CD4-positive, alpha-beta T cell treated with Interleukin-1 beta for 1 hour (primary cell): ENCODE measurements around the gene CCL21.
"Not testable (repeated sequence)": the region's sequence is repeated elsewhere in the genome, so short reads cannot be mapped to it uniquely, and the experiment has no call there.

Experiments used
- DNase-seq, 2 donors: peaks; one replicate each; pipeline ENCODE4 v3.0.0-alpha.2; 2020 to 2022

CCL21 gene

GRCh38 chr9:34710023-34710422 lies at the start of gene CCL21:
CCL21 (minus strand) TSS chr9:34710136; CDS start chr9:34710066, 70 bp downstream.
- DNase-seq, result no peak

- DNase-seq, result no peak
These were observed 49.6 kb upstream of the CCL21 start for GRCh38 chr9:34759432-34760134.

- not testable (repeated sequence) for DNase-seq
These were observed 40.4 kb upstream of the CCL21 start for GRCh38 chr9:34750320-34750719.

- DNase-seq, result no peak
These were observed 36.6 kb upstream of the CCL21 start for GRCh38 chr9:34746526-34746925.

- no peak for DNase-seq
These were observed 34.6 kb upstream of the CCL21 start for GRCh38 chr9:34744295-34745221.

GRCh38 chr9:34742710-34743109 lies 32.8 kb upstream of the CCL21 start:
- DNase-seq, result no peak

GRCh38 chr9:34741628-34742027 lies 31.7 kb upstream of the CCL21 start:
- DNase-seq, result no peak

- not testable (repeated sequence) for DNase-seq
These were observed 30.2 kb upstream of the CCL21 start for GRCh38 chr9:34740176-34740575.

- no peak for DNase-seq
These were observed 27.8 kb upstream of the CCL21 start for GRCh38 chr9:34737677-34738260.

GRCh38 chr9:34734720-34735119 lies 24.8 kb upstream of the CCL21 start:
- no peak for DNase-seq

- DNase-seq, result no peak
These were observed 22.9 kb upstream of the CCL21 start for GRCh38 chr9:34732886-34733285.

GRCh38 chr9:34732478-34732877 lies 22.5 kb upstream of the CCL21 start:
- no peak for DNase-seq

- no peak for DNase-seq
These were observed 13.2 kb upstream of the CCL21 start for GRCh38 chr9:34723141-34723540.

- not testable (repeated sequence) for DNase-seq
These were observed 9.8 kb upstream of the CCL21 start for GRCh38 chr9:34719769-34720025.

- DNase-seq, result no peak
These were observed 9.3 kb upstream of the CCL21 start for GRCh38 chr9:34719021-34719768.

- DNase-seq, result no peak
These were observed 8.2 kb upstream of the CCL21 start for GRCh38 chr9:34717996-34718614.

- no peak for DNase-seq
These were observed 6.8 kb upstream of the CCL21 start for GRCh38 chr9:34716711-34717110.

GRCh38 chr9:34715639-34716215 lies 5.8 kb upstream of the CCL21 start:
- no peak for DNase-seq

- DNase-seq, result no peak
These were observed 4.1 kb upstream of the CCL21 start for GRCh38 chr9:34714007-34714406.

GRCh38 chr9:34712140-34712539 lies 2.2 kb upstream of the CCL21 start:
- no peak for DNase-seq

- no peak for DNase-seq
These were observed 549 bp downstream of the CCL21 start for GRCh38 chr9:34709196-34709978.

GRCh38 chr9:34707130-34707529 lies 2.8 kb downstream of the CCL21 start:
- no peak for DNase-seq
